GM18508 (cell line): ENCODE results near the gene IKZF3.
"Not testable (repeated sequence)": the region's sequence is repeated elsewhere in the genome, so short reads cannot be mapped to it uniquely, and the experiment has no call there.

ENCODE experiments used
- ATAC-seq: cut with Tn5 transposase; IDR thresholded peaks from one replicate; pipeline ENCODE4 v1.9.1; 2021; ENCODE audit warnings: moderate number of reproducible peaks; ENCODE audit not compliant: insufficient read depth, unreplicated experiment

The IKZF3 gene

DNA sequence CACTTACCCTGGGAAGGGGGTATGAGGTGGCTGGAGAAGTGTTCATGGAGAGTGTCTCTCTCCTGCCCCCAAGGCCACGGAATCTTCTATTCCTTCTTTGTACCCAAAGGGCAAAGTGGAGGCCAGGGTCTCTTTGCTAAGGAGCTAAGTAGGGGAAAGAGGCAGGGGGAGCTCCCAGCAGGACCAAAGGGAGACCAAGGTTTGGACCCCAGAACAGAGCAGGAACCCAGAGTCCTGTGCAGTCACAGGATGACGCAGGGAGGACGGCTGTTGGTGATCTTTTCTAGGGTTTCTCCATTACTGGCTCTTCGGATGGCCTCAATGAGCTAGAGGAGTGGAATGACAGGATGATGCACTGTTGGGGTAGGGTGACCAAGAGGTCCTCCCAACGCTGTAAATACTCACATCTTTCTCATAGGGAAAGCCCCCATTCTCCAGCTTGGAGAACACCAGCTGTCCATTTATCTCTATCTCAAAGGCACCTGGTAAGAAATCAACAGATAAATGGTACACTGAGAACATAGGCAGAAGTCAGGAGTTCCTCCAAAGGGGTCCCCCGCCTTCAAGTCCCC, 134.7 kb downstream of the IKZF3 start:
- no peak for ATAC-seq

DNA sequence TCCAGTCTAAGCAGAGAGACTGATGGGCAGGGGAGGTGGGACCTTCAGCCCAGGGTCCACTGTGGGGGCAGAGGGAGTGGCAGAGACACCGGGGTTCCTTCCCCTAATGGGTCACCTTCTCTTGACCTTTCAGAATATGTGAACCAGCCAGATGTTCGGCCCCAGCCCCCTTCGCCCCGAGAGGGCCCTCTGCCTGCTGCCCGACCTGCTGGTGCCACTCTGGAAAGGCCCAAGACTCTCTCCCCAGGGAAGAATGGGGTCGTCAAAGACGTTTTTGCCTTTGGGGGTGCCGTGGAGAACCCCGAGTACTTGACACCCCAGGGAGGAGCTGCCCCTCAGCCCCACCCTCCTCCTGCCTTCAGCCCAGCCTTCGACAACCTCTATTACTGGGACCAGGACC, 136.6 kb downstream of the IKZF3 start:
- ATAC-seq = no peak

DNA sequence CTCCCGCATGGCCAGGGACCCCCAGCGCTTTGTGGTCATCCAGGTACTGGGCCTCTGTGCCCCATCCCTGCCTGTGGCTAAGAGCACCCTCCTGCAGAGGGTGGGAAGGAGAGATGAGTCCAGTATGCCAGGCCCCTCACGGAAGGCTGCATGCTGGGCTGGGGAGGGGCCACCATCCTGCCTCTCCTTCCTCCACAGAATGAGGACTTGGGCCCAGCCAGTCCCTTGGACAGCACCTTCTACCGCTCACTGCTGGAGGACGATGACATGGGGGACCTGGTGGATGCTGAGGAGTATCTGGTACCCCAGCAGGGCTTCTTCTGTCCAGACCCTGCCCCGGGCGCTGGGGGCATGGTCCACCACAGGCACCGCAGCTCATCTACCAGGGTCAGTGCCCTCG, 137.5 kb downstream of the IKZF3 start:
- ATAC-seq = no peak

DNA sequence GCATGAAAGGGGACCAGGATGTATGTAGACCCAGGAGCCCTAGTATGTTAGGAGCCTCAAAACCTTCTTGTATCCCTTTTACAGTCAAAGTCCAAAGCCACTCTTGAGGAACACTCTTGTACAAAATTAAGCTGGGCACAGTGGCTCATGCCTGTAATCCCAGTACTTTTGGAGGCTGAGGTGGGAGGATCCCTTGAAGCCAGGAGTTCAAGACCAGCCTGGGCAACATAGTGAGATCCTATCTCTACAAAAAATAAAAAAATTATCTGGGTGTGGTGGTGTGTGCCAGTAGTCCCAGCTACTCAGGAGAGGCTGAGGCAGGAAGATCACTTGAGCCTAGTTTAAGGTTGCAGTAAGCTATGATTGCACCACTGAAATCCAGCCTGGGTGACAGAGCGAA, 138.2 kb downstream of the IKZF3 start:
- not testable (repeated sequence) for ATAC-seq

GRCh38 chr17:39724731-39725130, 139.4 kb downstream of the IKZF3 start:
- ATAC-seq = no peak

DNA sequence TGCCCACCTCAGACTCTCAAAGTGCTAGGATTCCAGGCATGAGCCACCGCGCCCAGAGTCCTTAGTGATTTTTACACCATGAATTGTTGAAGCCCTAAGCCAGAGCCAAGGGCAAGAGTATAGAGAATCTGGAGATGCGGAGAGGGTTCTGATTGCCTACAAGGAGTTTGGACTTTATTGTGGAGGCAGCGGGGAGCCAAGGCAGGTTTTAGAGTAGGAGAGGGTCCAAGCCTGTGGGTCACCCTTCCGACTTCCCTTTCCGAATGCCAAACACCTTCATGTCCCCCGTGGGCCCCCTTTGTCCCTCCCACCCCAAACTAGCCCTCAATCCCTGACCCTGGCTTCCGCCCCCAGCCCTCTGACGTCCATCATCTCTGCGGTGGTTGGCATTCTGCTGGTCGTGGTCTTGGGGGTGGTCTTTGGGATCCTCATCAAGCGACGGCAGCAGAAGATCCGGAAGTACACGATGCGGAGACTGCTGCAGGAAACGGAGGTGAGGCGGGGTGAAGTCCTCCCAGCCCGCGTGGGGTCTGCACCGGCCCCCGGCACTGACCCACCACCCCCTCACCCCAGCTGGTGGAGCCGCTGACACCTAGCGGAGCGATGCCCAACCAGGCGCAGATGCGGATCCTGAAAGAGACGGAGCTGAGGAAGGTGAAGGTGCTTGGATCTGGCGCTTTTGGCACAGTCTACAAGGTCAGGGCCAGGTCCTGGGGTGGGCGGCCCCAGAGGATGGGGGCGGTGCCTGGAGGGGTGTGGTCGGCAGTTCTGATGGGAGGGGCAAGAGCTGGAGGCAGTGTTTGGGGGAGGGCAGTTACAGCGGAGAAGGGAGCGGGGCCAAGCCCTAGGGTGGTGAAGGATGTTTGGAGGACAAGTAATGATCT, 140.9 kb downstream of the IKZF3 start:
- no peak for ATAC-seq

DNA sequence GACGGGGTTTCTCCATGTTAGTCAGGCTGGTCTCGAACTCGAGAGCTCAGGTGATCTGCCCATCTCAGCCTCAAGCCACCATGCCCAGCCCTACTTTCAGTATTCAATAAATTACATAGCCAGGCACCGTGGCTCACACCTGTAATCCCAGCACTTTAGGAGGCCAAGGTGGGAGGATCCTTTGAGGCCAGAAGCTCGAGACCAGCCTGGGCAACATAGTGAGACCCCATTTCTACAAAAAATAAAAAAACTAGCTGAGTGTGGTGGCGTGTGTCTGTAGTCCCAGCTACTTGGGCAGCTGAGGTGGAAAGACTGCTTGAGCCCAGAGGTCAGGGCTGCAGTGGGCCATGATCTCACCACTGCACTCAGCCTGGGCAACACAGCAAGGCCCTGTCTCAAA, 142.0 kb downstream of the IKZF3 start:
- no peak for ATAC-seq

DNA sequence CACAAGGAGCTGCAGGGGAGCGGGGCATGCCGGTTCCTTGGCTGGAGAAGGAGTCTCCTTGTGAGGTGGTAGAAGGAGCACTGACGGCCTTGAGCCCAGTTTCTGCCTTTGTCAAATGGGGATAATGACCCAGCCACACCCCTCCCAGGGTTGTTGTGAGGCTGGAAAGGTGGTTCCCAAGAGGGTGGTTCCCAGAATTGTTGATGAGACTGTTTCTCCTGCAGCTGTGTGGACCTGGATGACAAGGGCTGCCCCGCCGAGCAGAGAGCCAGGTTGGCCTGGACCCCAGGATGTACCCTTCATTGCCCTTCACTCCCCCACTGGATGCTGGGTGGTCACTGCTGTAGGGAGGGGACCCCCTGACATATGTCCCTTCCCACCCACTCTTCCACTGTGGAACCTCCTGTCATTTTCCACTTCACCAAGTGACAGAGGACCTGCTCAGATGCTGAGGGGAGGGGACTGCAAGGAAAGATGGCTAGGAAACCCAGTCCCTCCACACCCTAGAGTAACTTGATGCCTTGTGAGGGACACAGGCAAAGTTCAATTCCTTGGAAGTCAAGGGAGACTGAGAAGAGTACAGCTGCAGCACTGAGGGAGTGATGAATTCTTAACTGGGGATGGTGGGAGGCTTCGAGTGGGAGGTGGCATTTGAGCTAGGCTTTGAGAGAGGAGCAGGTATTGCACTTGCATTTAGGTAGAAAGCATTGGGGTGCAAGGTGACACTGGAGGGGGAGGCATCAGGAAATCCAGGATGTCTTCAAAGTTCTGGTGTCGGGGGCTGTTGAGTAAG, 144.4 kb downstream of the IKZF3 start:
- ATAC-seq = no peak

GRCh38 chr17:39717660-39718059, 146.5 kb downstream of the IKZF3 start:
- ATAC-seq = no peak

- ATAC-seq = no peak
Observed at GRCh38 chr17:39716879-39717536, 147.1 kb downstream of the IKZF3 start.

DNA sequence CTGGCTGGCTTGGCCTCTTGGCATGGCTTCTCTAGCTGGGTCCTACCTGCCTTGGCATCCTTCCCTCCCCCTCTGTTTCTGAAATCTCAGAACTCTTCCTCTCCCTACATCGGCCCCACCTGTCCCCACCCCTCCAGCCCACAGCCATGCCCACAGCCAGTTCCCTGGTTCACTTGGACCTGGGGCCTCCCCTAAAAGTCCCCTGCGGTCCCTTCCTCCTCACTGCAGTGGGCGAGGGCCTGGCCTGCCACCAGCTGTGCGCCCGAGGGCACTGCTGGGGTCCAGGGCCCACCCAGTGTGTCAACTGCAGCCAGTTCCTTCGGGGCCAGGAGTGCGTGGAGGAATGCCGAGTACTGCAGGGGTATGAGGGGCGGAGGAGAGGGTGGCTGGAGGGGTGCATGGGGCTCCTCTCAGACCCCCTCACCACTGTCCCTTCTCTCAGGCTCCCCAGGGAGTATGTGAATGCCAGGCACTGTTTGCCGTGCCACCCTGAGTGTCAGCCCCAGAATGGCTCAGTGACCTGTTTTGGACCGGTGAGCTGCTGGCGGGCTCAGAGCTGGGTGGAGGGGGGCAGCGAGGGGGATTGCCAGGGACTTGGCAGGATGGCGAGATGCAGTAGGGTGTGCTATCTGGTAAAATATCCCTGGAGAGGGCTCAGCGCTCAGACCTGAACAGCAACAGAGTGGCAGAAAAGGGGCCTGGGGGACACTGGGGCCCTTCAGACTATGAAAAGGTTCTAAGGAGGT, 147.9 kb downstream of the IKZF3 start:
- ATAC-seq = no peak

- no peak for ATAC-seq
Observed at GRCh38 chr17:39715375-39716072, 148.6 kb downstream of the IKZF3 start.

- no peak for ATAC-seq
Observed at GRCh38 chr17:39714234-39714633, 149.9 kb downstream of the IKZF3 start.

GRCh38 chr17:39711851-39712250, 152.3 kb downstream of the IKZF3 start:
- ATAC-seq = no peak

- ATAC-seq = not testable (repeated sequence)
Observed at GRCh38 chr17:39711071-39711470, 153.0 kb downstream of the IKZF3 start.

- ATAC-seq = no peak
Observed at GRCh38 chr17:39709998-39710964, 153.8 kb downstream of the IKZF3 start.

DNA sequence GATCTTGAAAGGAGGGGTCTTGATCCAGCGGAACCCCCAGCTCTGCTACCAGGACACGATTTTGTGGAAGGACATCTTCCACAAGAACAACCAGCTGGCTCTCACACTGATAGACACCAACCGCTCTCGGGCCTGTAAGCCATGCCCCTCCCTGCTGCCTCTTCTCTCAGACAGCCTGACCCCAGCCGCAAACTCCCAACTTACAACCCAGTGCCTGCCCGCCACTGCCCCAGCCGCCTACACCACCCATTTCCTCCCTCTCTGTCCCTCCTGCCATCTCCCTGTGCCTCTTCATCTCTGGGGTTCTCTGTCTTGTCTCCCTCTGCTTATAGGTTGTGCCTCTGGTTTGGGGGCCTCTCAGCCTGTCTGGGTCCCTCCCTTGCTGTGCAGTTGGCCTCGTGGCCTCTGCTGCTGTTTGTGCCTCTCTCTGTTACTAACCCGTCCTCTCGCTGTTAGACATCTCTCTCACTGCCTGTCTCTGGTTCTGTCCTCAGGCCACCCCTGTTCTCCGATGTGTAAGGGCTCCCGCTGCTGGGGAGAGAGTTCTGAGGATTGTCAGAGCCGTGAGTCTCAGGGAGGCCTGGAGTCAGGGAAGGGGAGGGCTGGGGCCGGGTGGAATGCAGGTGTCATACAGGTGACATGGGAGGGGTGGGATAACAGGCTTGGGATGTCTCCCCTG, 154.7 kb downstream of the IKZF3 start:
- ATAC-seq = no peak
